Stimulated activated CD8-positive, alpha-beta memory T cell treated with anti-CD3 and anti-CD28 coated beads, Interleukin-15, amount 100 ng/mL, for 24 hours (primary cell): ENCODE data around the gene COL27A1.
A peak's percentile ranks its signal among the peaks of the same experiment; 100 is the strongest.

ENCODE experiments used
- DNase-seq: peaks from one replicate; pipeline ENCODE4 v3.0.0-alpha.2; 2020; ENCODE audit warnings: low read depth

Gene COL27A1

DNA sequence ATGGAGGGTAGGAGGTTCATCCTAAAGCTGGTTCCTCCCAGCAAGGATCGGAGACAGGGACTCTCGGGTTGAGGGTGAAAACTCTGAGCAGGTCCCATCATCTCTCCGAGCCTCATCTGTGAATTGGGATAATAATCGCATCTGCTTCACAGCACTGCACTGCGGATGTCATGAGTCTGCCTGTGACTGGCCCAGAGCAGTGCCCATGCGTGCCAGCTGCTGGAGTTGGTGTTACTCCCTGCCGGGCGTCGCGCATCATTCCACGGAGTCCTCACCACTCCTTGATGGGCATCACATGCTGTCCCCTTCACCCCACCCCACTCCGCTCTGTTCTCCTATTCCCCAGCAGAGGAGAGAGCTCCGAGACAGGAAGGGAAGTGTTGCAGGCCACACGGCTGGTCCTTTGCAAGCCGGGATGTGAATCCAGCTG lies 132.4 kb downstream of the COL27A1 start:
- no peak for DNase-seq

DNA sequence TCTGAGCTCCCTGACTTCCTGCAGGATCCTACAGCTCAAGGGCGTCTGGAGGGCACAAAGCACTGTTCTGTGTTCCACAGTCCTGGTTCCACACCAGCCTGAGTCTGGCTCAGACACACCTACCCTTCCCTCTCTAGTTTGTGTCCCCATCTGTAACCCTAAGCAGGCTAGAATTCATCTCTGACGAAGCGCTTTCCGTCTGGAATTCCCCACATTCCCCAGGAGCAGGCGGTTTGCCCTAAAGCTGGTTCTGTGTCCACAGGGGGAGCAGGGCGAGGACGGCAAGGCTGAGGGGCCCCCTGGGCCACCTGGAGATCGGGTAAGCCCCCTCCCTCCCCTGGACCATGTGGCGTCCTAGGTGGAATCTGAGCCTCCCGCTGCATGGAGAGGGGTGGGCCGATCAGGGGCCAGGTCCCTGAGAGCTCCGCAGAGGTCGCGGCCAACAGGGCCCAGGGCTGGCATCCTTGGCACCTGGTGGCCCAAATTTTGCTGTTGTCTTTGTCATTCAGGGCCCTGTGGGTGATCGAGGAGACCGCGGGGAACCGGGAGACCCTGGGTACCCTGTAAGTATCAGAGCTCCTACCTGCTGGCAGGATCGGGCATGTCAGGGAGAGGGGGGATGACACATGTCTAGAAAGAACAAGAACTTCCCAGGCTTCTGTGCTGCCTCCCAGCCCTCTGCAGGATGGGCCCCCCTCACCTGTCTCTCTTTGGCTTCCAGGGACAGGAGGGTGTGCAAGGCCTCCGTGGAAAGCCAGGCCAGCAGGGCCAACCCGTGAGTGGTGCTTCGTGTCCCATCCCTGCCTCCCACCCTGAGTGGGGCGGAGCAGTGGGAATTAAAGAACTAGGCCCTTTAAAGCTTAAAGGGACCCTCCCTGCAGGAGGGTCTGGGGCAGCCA lies 133.1 kb downstream of the COL27A1 start:
- DNase-seq = no peak

DNA sequence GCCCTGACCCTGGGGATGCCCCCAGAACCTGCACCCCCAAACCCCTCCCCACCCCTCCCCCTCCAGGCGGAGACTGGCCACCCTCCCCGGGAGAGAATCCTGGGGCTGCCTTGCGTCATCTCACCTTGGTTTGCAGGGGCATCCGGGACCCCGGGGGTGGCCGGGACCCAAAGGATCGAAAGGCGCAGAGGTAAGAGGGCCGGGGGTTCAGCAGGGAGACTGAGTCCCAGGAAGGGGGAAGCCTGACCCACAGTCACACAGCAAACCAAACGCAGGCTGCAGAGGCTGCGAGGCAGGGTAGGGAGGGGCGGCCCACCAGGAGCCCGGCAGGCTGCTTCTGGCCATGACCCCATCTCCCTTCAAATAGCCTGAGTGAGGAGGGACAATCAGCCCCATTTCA lies 133.8 kb downstream of the COL27A1 start:
- no peak for DNase-seq

DNA sequence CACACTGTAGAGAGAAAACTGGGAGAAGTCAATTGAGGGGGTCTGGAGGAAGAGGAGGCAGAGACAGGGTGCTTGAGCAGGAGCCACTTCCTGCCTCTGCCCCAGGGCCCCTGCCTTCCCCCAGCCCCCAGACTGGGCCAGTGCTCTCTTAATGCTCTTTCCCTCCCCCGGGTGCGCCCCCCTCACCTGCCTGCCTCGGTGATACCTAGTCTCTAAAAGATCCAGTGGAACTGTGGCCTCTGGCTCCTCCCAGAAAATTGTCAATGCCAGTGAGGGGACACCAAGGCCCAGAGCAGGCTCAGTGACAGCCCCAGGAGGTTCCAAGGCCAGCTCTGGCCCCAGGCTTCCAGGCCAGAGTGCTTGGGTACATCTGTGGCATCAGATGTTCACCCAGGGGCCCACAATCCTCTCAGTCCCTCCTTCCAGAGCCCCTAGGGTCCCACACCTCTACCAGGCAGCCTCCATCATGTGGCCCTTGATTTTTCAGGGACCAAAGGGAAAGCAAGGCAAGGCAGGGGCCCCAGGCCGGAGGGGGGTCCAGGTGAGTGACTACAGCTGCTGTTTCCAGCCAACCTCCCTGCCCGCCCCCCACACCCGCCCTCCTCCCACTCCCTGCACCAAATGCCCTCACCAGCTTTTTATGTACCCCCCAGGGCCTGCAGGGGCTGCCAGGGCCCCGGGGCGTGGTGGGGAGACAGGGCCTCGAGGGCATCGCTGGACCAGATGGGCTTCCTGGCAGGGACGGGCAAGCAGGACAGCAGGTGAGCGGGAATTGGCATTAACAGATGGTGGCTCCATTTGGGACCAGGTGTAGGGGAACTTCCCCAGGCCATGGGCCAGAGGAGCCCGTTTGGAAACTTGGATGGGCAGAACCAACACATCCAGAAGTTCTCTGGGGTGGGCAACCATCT lies 134.5 kb downstream of the COL27A1 start:
- no peak for DNase-seq

DNA sequence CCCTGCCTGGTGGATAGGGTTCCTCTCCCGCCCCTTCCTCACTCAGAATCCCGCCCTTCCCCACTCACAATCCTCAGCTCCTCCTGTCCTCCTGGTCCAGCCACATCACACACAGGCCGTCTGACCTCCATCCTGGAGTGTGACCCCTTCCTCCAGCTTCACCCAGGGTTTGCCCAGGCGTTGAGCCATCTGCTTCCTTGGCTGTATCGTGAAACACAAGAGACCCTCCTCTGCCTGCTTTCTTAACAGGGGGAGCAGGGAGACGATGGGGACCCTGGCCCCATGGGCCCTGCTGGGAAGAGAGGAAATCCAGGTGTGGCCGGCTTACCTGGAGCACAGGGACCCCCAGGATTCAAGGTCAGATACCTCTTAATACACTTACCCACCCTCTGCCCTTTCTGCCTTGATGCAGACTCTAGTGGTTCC lies 135.2 kb downstream of the COL27A1 start:
- DNase-seq = no peak

DNA sequence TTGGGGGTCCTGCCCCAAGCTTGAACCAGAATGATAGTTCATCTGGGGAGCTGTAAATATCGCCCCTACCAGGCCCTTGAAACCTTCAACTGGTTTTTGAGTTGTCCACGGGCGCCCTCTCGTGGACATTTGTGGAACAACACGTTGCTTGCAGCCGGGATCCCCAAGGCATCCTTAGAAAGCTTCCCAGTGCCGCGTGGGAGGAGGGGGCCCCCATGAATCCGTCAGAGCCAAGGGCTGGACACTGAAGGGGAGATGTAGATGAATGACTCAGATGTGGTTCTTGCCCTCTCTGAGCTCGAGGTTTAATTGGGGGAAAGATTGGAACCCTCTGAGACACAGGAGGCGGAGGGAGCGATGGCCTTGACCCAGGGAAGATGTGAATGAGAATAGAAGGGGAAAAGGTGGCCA lies 135.7 kb downstream of the COL27A1 start:
- peak; percentile 65 for DNase-seq

DNA sequence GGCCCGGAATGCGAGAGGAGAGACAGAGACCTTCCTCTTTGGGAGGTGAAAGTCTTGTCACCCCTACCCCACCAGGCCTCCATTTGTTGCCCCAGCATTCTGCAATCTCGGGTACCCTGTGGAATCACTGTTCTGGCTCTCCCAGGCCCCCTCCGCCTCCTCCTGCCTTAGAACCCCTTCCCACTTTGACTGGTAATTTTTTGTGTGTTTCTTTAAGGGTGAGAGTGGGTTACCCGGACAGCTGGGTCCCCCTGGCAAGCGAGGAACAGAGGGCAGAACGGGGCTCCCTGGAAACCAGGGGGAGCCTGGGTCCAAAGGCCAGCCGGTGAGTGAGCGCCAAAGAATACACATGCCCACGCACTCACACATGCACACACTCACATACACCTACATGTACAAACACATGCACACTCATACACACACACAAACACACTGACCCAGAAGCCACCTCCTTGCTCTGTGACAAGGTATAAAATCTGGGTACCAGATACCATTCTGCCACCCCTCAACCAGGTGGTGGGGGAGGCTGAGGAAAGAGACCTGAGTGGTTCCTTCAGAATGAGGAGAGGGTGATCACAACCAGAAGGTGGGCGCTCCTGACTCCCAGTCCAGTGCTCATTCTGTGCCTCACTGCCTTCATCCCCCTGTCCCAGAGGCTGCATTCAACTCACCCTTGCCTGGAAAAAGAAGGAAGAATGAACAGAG lies 136.7 kb downstream of the COL27A1 start:
- no peak for DNase-seq

DNA sequence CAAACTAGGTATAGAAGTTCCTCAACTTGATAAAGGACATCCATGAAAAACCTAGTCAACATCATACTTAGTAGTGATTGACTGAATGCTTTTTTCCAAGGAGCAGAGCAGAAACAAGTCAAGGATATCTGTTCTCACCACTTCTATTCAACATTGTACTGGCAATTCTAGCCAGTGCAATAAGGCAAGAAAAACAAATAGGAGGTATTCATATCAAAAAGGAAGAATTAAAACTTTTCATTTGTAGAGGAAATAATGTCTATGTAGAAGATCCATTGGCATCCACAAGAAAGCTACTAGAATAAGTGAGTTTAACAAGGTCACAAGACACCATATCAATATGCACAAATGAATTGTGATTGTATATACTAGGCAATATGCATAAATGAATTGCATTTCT lies 139.3 kb downstream of the COL27A1 start:
- DNase-seq = no peak

DNA sequence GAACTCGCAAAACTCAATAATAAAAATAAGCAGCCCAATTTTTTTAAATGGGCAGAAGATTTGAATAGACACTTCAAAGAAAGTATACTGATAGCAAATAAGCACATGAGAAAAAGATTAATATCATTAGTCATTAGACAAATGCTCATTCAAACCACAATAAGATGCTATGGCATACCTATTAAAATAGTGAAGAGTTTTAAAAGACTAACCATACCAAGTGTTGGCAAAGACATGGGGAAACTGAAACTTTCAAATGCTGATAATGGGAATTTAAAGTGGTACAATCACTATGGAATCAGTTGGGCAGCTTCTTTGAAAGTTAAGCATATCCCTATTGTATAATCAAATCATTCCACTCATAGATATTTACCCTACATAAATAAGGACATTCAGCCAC lies 141.0 kb downstream of the COL27A1 start:
- no peak for DNase-seq

DNA sequence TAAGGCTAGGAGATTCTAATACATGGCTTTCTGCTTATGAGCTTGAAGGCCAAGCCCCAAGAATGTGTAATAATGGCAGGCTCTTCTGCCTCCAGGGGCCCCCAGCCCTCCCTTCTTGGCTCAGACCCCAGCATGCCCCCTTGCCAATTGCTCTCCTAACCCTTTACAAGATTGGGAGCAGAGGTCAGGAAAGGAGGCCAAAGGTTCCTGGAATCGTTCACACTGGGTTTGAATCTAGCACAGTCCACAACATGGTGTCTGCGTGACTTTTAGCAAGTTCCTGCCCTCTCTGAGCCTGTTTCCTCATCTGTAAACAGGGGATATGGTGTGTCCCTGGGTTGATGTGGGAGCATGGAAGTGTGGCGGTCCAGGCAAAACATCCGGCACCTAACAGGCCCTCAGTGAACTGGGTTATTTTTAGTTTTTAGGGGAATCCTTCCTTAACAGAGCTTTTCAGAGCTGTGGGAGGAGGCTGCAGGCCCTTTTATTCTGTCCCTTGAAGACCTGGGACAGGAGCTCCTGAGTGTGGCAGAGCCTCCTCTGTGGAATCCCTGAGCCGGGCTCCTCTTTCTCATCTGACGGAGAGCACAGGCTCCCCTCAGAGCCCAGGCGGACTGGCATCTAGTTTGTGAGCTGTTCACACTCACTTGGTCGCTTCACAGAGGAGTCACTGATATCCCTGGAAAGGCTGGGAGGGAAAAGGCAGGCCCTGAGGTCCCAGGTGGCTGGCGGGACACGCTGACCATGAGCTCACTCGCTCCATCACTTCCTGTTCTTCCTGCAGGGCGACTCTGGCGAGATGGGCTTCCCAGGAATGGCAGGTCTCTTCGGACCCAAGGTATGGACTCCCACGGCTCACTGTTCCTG lies 144.2 kb downstream of the COL27A1 start:
- no peak for DNase-seq

DNA sequence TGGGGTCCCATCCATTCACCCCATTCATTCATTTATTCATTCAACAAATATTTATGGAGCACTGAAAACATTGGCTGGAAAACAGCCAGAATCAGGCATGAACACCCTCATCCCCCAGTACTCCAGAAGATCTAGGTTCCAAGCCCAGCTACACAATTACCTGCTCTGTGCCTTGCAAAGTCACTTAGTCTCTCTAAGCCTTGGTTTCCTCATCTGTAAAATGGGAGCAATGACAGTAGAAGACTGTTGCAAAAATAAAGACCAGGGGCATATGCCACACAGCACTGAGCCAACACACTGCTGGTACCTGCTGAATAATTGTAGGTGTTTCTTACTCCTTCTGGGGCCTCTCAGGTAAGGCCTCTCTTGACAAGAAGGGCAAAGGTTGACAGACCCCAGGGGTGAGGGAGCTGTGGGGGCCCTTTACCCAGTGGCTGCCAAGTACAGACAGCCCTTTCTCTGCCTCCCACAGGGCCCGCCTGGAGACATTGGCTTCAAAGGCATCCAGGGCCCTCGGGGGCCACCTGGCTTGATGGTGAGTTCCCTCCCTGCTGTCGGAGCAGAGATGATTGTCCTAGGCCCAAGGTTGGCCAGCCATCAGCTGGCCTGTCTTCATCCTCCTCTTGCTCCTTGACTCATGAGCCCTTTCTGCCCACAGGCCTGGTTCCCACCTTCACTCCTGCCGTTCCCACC lies 145.0 kb downstream of the COL27A1 start:
- DNase-seq = no peak

DNA sequence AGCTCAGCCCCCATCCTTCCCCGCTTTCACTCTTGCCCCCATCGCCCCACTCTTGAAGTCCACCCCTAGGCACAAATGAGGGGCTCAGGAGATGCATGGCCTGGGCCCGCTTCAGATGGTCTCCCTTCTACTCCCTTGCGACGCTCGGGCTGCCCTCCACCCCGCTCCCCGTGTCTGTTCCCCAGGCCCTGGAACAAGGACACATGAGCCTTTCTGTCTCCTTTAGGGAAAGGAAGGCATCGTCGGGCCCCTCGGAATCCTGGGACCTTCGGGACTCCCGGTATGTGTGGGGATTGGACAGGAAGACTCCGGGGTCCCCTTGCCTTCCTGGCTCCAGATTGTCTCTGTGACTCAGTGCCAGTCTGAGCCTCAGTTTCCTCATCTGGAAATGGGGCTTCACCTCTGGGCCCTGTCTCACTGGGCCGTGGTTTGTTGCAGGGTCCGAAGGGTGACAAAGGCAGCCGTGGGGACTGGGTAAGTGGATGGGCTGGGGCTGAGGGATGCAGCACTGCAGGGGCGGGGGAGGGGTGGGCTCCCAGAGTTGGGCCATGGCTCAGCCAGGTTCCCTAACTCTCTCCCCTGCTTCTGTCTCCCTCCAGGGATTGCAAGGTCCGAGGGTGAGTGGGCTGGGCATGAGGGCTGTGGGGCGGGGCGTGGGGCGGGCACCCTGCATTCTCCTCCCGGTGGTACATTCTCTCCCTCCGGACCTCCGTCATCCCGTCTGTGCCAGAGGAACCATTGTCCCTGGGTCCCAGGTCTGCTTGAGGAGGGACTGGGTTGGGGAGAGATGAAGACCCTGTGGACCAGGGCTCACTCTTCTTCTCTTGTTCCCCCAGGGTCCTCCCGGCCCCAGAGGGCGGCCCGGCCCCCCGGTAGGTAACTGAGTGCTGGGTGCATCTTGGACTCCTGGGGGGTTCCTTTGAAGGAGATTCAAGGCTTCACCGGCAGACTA lies 145.8 kb downstream of the COL27A1 start:
- no peak for DNase-seq

DNA sequence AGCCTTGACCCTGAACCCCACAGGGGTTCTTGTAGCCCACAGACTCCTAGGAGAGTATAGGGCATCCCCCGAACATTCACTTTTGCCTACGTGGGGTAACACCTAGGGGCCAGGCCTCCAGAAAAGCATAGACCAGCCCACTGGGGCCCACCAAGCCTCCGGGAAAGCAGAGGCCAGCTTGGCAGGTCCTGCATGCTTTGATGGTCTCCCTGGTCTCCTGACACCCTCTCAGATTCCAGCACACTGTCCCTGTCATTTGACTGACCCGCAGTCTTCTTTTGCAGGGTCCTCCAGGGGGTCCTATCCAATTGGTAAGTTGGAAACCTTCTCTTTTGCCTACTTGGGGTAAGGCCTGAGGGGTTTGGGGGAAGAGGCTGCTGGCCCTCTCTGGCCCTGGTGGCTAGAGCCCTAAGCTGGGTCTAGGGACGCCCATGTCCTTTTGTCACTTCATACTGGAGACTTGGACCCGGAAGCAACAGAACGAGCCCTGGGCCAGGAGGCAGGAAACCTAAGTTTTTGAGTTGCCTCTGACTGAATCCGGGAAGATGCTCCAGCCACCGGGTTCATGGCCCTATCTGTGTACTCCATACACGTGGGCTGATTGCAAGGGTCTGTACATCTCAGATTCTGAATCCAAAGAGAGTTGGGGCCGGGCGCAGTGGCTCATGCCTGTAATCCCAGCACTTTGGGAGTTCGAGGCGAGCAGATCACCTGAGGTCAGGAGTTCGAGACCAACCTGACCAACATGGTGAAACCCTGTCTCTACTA lies 146.6 kb downstream of the COL27A1 start:
- DNase-seq = no peak

DNA sequence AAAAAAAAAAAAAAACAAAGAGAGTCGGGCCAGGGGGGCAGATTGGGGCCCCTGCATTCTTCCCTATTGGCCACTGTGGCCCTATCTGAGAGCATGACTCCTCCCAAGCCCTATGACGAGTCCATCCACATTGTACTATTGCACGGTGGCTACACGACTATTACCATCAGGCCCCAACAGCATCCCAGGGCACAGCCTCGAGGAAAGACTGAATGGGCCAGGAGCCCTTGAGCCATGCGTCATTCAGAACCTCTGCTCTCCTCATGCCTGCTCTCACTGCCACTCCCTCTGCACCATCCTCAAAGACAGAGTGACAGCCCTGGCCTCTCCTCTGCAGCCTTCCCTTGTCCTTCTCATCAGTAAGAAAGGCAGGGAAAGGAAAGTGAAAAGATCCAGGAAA lies 147.4 kb downstream of the COL27A1 start:
- no peak for DNase-seq

DNA sequence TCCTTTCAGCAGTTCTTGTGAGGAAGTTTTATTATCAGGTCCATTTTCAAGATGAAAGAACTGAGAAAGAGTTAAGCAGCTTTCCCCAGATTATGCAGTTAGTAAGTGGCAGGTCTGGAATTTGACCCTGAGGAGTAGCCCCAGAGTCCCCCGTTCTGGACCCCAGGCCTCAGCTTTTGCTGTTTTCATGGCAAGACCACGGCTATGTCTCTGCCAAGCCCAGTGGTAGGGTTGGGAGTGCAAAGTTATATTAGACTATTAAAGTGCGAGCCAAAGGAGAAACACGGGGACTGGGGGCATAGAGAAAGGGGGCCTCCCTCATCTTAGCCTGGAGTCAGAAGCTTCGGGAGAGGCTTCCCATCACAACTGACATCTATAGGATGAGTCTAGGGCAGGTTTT lies 148.2 kb downstream of the COL27A1 start:
- DNase-seq = no peak

DNA sequence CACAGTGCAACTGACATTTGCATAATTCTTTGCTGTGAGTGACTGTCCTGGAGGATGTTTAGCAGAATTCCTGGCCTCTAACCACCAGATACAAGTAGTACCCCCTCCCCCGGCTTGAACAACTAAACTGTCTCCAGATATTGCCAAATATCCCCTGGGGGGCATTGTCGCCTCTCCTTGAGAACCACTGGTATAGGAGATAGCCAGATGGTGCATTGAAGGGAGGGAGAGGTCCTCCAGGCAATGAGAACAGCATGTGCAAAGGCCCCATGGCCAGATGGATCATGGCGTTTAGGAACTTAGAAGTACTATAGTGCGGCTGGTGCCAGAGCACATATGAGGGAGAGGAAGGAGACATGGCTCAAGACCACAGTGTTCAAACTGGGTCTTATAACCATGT lies 148.6 kb downstream of the COL27A1 start:
- DNase-seq = no peak

DNA sequence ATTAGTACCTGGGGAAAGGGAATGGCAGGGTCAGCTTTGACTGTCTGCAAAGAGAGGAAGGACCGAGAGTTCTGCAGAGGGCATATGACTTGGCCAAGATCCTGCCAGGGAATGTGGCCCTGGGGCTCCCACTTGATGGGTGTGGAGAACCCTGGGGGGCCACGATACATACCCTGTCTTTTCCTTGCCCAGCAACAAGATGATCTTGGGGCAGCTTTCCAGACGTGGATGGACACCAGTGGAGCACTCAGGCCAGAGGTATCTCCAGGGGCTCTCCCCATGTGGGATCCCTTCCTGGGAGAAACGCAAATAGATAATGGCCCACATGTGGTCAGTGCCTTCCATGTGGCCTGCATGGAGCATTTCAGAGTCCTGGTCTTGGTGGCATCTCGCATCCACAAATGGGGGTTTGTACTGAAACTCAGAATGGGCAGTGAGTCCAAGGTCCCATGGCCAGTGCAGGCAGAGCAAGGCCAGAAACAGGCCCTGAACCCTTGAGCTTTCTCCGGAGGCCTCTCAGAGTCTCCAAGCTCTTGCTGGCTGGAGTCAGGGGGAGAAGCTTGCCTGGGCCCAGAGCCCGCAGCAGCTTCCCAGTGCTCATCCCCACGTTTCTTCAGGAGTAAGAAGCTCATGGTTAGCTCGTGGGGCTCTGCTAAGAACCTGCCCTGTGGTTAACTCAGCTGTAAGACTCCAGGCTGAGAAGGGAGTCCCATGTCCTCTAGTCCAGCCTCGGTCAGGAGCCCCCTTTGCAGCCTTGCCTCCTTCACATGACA lies 149.3 kb downstream of the COL27A1 start:
- no peak for DNase-seq

DNA sequence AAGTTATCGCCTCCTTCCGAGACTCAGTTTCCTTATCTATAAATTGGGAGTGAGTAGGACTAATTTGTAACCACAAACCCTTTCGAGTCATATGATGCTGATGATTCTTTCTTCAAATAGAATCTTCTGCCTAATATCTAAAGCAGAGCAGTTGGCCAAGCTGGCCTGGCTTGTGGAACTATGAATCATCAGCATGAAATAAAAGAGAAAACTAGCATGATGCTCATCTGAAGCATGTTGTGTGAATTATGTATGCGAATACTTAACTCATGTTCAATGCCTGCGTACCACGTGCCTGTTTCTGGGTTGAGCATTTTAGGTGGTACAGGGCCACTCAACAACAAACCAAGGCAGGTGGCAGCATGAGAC lies 152.5 kb downstream of the COL27A1 start:
- DNase-seq = no peak
